HepG2 (cell line): ENCODE measurements around the gene CACNA1G. TPM values are rescaled to one million over a fixed set of nuclear protein-coding genes. Genes with fewer than 3 reads are reported as not detected.

Experiments used
- ATF3 ChIP-seq: sonication (generic); formaldehyde crosslinking; IDR thresholded peaks from 2 replicates; pipeline ENCODE4 v1.4.0; 2020; ENCODE audit warnings: missing genetic modification reagents
- DDIT3 ChIP-seq: sonication (generic); formaldehyde crosslinking; IDR thresholded peaks from 2 replicates; pipeline ENCODE4 v1.4.0; 2020; ENCODE audit warnings: mild to moderate bottlenecking, missing genetic modification reagents
- HMGXB3 ChIP-seq: sonication (generic); formaldehyde crosslinking; IDR thresholded peaks from 2 replicates; pipeline ENCODE4 v1.4.0; 2020; ENCODE audit warnings: missing genetic modification reagents, borderline replicate concordance
- MBNL3 ChIP-seq: fragments of 250-450 bp; sonication (Bioruptor Pico); conservative IDR thresholded peaks from 2 replicates; pipeline ENCODE4 v1.8.0; 2022; ENCODE audit warnings: mild to moderate bottlenecking, inconsistent platforms
- MED1 ChIP-seq: sonication (generic); formaldehyde crosslinking; IDR thresholded peaks from 2 replicates; pipeline ENCODE4 v1.4.0; 2020; ENCODE audit warnings: missing genetic modification reagents
- PITX1 ChIP-seq: sonication (generic); formaldehyde crosslinking; IDR thresholded peaks from 2 replicates; pipeline ENCODE4 v1.5.1; 2020; ENCODE audit warnings: mild to moderate bottlenecking, missing genetic modification reagents
- RXRA ChIP-seq: sonication (generic); formaldehyde crosslinking; IDR thresholded peaks from 2 replicates; pipeline ENCODE4 v1.5.1; 2020; ENCODE audit warnings: missing genetic modification reagents
- SAP130 ChIP-seq: IDR thresholded peaks from 2 replicates; pipeline ENCODE4 v1.6.1; 2016; ENCODE audit warnings: low read depth
- SOX5 ChIP-seq: IDR thresholded peaks from 2 replicates; pipeline ENCODE4 v1.6.1; 2016; ENCODE audit warnings: borderline replicate concordance
- SP4 ChIP-seq: sonication (generic); formaldehyde crosslinking; IDR thresholded peaks from 2 replicates; pipeline ENCODE4 v1.8.1; 2023; ENCODE audit warnings: mild to moderate bottlenecking, missing genetic modification reagents
- TBL1XR1 ChIP-seq: fragments of 150-350 bp; IDR thresholded peaks from 2 replicates; pipeline ENCODE4 v1.6.1; 2014; ENCODE audit warnings: borderline replicate concordance, low read length; ENCODE audit not compliant: partially characterized antibody
- TFAP4 ChIP-seq: sonication (generic); IDR thresholded peaks from 2 replicates; pipeline ENCODE4 v1.6.1; 2016; ENCODE audit warnings: low read depth, borderline replicate concordance
- TFE3 ChIP-seq: IDR thresholded peaks from 2 replicates; pipeline ENCODE4 v1.6.1; 2016
- ZFP82 ChIP-seq: sonication (generic); formaldehyde crosslinking; IDR thresholded peaks from 2 replicates; pipeline ENCODE4 v1.5.1; 2020; ENCODE audit warnings: mild to moderate bottlenecking, missing genetic modification reagents, borderline replicate concordance
- ZIK1 ChIP-seq: sonication (generic); formaldehyde crosslinking; IDR thresholded peaks from 2 replicates; pipeline ENCODE4 v1.5.0; 2020; ENCODE audit warnings: mild to moderate bottlenecking, low read depth, missing genetic modification reagents, borderline replicate concordance
- ZNF20 ChIP-seq: sonication (generic); formaldehyde crosslinking; IDR thresholded peaks from 2 replicates; pipeline ENCODE4 v1.4.0; 2020; ENCODE audit warnings: mild to moderate bottlenecking, moderate library complexity, missing genetic modification reagents
- ZNF609 ChIP-seq: sonication (generic); formaldehyde crosslinking; IDR thresholded peaks from 2 replicates; pipeline ENCODE4 v1.4.0; 2020; ENCODE audit warnings: mild to moderate bottlenecking, missing genetic modification reagents, borderline replicate concordance
- polyA plus RNA-seq, 8 experiments: library from polyadenylated mRNA; depleted of rRNA in 3 of 8; stranded (reverse) in 7 of 8; unstranded in 1 of 8; fragments of >200 nt; fragmentation: Illumina TruSeq in 4 of 8; extraction: Trizol in 4 of 8; gene quantifications; 2 replicates each; pipeline versions ENCODE4 v1.2.1 to v1.2.3, GENCODE V29; 2011 to 2016; ENCODE audit warnings: low read depth in 4 of 8, missing spikeins in 1 of 8, mixed read lengths in 1 of 8; ENCODE audit not compliant: insufficient read depth in 1 of 8
- total RNA-seq, 5 experiments: library from RNA; depleted of rRNA; stranded (reverse); fragments of >200 nt; fragmentation: Illumina TruSeq; extraction: Trizol; gene quantifications; 2 replicates each; pipeline ENCODE4 v1.2.3, GENCODE V29; 2016; ENCODE audit warnings: low read depth in 1 of 5

The CACNA1G gene
- total and polyA plus RNA-seq, 2 of the 13 experiments (the other 11 are each of a cell fraction or from before 2014, with no cell fraction given): 0.02 TPM; not detected in 1

GRCh38 chr17:50661795-50662391 is 101.4 kb downstream of the CACNA1G start (continued):
- TF ChIP-seq HMGXB3 (peak; percentile 72; the same call in 1 of the 2 replicates), SOX5 (CRISPR knock-in tag) (peak; percentile 64; the same call in 1 of the 2 replicates), MED1 (CRISPR knock-in tag) (peak; percentile 91), TBL1XR1 (peak; percentile 20), ATF3 (CRISPR knock-in tag) (0 out of 2 replicates have a peak, but pooled peaks have one; percentile 51), ZNF20 (CRISPR knock-in tag) (no peak), SAP130 (CRISPR knock-in tag) (peak; percentile 84), ZFP82 (no peak), RXRA (CRISPR knock-in tag) (peak; percentile 95), ZNF609 (CRISPR knock-in tag) (peak; percentile 51), TFAP4 (peak; percentile 63; the same call in 1 of the 2 replicates), DDIT3 (CRISPR knock-in tag) (0 out of 2 replicates have a peak, but pooled peaks have one; percentile 56), MBNL3 (CRISPR knock-in tag) (no peak), ZIK1 (CRISPR knock-in tag) (0 out of 2 replicates have a peak, but pooled peaks have one; percentile 21), TFE3 (CRISPR knock-in tag) (peak; percentile 47), PITX1 (CRISPR knock-in tag) (0 out of 2 replicates have a peak, but pooled peaks have one; percentile 36), SP4 (0 out of 2 replicates have a peak, but pooled peaks have one; percentile 35)
